HG03039 (cell line): Measurements from ENCODE around the gene MED22.
"Not testable (repeated sequence)": the region's sequence is repeated elsewhere in the genome, so short reads cannot be mapped to it uniquely, and the experiment has no call there.

Source experiments
- ATAC-seq: cut with Tn5 transposase; IDR thresholded peaks from one replicate; pipeline ENCODE4 v1.9.1; 2021; ENCODE audit warnings: mild to moderate bottlenecking, moderate library complexity; ENCODE audit not compliant: unreplicated experiment

The MED22 gene

GRCh38 chr9:133377280-133377679 lies 29.3 kb upstream of the MED22 start:
- ATAC-seq, result not testable (repeated sequence)

DNA sequence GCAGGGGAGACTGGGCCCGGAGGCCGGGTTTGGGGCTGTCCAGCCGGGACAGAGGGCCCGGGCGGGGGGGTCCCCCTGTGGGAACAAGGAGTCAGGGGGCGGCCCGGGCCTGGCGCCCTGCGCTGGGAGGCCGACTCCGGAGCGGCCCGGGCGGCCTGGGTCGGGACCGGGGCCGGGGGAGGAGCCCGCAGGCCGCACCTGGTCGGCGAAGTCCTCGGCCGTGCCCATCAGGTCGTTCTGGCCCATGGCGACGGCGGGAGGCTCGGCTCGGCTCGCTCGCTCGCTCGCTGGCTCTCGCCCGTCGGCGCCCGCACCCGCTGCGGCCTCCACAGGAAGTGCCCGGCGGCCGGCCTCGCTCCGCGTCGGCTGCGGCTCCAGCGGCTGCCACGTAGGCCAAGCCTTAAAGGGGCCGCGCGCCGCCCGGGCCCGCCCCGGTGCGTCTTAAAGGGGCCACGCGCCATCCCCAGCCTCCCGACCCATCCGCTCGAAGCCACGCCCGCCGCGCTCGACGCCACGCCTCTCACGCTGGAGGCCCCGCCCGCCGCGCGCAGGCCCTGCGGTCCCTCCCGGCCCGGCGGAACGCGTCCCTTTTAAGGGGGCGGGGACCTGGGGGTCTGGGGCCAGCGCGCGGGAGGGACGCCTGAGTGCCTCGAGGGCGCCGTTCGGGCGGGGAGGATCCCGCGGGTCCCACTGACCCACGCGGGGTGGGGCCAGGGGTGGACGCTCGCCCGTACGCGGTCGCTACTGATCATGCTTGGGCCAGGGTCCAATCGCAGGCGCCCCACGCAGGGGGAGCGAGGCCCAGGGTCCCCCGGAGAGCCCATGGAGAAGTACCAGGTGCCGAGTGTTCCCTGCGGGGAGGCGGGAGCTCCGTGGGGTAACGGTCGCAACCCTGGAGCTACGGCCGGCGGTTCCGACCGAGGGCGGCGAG lies 28.1 kb upstream of the MED22 start, which contains the start of the genes STKLD1 and SURF4:
STKLD1 (plus strand) TSS at position 643 of the 931 bp plus-strand sequence; CDS start at position 751, 108 bp downstream.
SURF4 (minus strand) TSS at position 337 of the 931 bp plus-strand sequence; CDS start at position 246, 91 bp downstream.
- peak; percentile 84 for ATAC-seq

GRCh38 chr9:133375116-133375723 lies 27.3 kb upstream of the MED22 start:
- no peak for ATAC-seq

- no peak for ATAC-seq
Measured at GRCh38 chr9:133374612-133375115, 26.7 kb upstream of the MED22 start.

GRCh38 chr9:133372144-133372543 lies 24.2 kb upstream of the MED22 start:
- no peak for ATAC-seq

DNA sequence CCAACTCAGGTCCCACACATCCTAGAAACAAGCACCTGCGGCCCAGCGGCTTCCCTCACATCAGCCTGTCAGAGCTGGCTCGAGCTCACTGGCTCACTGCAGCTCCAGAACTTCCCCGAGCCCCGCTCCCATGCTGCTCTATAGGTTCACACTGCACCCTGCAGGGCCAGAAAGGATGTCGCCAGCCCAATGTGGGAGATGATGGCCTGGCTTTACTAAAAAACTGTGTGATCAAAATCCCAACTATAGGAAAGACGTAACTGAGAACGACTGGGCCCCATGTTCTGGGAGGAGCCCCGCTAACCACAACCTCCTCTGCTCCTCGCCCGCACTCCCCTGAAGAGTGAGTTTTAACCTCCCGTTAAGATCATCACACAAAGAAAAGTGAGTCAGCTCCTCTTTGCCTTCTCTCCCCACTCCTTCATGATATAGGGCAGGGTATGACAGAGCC lies 23.4 kb upstream of the MED22 start:
- no peak for ATAC-seq

DNA sequence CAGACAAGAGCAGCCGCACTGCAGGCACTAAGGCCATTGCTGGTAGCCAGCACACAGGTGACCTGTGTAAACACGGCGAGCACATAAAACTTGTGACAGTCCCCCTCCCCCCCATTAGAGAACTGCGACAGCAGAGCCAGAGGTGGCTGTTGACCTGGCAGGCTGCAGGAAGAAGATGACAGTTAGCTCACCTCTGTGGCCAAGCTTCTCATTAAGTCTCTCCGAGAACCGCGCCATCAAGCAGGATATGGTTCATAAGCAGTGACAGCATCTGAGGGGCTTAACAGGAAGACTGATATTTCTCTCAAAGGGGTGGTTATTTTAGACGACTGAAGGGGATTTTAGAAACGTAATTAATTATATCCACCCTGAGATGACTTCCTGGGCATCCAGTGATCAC lies 22.8 kb upstream of the MED22 start:
- no peak for ATAC-seq

GRCh38 chr9:133369933-133370332 lies 22.0 kb upstream of the MED22 start:
- no peak for ATAC-seq

- ATAC-seq, result no peak
Measured at GRCh38 chr9:133369422-133369821, 21.5 kb upstream of the MED22 start.

- ATAC-seq, result no peak
Measured at GRCh38 chr9:133368249-133368881, 20.4 kb upstream of the MED22 start.

GRCh38 chr9:133367778-133368177 lies 19.8 kb upstream of the MED22 start:
- ATAC-seq, result no peak

DNA sequence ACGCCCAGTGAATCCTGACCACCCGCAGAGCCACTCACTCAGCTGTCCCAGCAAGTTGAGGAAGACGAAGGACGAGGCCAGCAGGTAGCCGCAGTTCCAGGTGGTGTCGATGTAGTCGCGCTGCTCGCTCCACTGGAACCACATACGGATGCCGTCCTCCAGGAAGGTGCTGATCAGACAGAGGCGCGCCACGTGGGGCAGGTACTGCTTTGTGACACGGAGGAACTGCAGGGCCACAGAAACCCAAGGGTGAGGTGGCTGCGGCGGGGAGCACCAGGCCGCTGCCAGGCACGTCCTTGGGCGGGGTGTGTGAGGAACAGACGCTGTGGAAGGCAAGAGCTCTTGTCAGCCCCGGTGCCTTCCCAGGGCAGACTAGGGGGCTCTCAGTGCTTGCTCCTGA lies 19.3 kb upstream of the MED22 start:
- ATAC-seq, result no peak

DNA sequence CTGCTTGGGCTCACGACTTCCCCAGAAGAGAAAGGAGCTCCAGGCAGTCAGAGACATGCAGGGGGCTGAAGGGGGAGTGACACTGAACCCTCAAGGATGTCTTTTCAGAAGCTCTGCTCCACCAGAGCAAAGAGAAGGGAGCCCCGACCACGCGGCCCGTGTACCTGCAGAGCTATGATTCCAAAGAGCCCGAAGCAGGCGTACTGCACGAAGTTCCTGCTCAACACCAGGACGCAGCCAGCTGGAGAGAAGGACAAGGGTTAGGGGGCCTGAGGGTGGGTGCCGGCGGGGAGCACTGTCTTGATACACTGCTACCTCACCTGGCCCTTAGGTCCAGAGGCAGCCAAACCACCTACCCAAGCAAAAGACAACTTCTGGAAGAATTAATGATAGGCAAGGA lies 18.5 kb upstream of the MED22 start:
- ATAC-seq, result no peak

DNA sequence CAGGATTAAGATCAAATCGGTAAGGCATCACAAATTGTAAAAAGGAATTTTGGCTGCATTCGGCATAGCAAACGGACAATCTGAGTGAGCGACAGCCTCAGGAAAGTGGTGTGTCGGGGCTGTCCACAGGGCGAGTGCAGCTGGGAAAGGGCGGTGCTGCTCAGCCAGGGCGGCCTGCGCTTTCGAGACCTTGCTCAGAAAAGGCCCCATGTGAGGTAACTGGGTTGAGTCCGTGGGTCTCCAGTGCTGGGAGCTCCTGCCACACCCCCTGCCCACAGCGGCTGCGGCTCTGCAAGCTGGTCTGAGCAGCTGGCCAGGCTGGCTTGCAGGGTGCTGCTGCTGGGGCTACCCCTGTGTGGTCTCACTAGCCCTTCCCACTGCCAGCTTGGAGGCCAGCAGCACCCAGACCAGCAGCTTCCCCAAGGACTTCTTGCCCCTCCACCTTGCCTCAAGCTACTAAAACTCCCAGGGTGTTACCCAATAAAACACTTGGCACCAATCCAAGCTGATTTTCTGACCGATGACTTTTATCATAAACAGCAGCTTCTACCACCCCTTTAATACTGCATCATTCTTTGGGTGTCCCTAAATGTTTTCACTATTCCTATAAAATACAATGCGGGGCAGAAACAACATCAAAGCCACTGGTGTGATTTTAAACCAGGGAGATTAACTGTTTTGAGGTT lies 14.6 kb upstream of the MED22 start:
- no peak for ATAC-seq

DNA sequence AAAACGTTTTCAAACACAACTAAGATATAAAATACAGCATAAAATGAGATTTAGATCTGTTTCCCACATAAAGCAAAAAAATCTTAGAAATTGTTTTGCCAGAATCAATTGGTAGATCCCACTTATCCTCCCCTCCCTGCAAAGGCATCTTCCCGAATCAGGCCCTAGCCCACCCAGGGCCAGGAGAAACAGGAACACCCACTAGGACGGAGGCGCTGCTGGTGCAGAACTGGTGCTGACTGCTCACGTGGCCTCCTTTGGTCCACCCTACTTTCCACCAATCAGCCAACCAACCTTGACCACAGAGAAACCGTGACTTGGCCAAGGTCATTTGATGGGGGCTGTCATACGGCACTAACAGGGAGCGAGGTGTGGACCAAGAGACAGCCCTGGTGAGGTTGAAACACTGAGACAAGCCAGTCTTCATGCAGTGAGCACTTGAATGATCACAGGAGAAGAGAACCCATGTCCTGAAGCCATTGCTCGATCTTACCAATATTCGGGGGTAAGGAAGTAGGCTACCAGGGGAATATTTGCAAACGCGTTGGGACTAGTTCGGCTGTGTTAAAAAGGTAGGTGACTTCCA lies 13.7 kb upstream of the MED22 start:
- no peak for ATAC-seq

DNA sequence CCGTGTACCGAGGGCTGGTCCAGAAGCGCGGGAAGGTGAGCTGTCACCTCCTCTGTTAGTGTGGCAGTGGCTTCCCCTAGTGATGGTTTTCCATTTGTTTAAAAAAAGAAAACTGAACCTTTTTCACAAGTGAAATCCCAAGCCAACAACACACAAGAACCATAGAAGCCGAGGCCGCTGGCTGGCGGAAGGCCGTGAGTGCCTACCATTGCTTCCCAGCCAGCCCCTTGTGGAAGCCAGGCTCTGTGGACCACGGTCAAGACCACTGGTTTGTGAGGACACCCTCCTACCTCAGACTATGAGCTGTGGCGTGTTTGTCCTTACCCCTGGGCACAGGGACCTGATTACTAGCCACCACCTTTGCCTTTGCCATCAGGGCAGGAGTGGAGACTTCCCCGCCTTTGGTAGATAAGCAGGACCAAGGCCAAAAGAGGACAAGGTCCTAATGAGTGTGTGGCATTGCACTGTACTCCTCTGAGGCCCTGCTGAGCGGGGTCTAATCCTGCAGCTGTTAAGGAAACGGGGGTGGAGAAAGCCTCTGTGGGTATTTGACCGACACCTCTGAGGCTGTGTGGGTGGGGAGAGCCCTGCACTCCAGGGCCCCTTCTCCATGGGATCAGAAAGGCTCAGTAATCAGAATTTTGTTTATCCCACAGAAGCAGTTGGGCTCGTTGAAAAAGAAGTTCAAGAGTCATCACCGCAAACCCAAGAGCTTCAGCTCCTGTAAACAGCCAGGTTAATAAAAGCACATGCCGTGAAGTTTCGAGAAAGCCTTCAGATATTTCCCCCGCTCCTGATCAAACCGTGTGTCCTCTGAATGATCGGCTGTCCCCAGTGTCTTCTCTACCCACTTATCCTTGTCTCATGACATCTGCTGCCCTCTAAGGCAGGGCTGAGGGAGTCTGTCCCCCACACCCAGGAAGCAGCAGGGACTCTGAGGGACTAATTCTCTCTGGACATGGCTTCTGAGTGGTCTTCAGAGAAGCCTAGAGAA lies 12.8 kb upstream of the MED22 start:
- ATAC-seq, result no peak

GRCh38 chr9:133359399-133360175 lies 11.7 kb upstream of the MED22 start:
- ATAC-seq, result no peak

DNA sequence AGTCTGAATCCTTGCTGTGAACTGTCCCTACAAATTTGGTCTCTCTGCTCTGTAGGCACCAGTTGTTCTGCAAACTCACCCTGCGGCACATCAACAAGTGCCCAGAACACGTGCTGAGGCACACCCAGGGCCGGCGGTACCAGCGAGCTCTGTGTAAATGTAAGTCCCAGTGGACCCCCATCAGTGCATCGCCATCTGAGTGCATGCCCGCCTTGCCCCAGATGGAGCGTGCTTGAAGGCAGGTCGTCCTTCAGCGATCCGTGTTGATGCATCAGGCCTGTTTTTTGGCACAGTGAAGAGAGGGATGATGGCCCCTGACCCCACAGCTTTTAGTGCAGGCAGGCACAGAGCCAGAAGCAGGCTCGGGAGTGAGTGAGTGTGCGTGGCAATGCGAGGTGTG lies 9.7 kb upstream of the MED22 start:
- no peak for ATAC-seq
